DOHH2 (cell line): ENCODE data around the gene TNFRSF4.

ENCODE experiments used
- EZH2phosphoT487 ChIP-seq: fragments of 200-600 bp; sonication (generic); IDR thresholded peaks from 2 replicates; pipeline ENCODE4 v1.6.1; 2017; ENCODE audit warnings: borderline replicate concordance, mild to moderate bottlenecking, antibody characterized with exemption, low read length, moderate library complexity, mixed read lengths
- TF ChIP-seq, protein P1 (sequence below): fragments of 200-600 bp; sonication (generic); IDR thresholded peaks from one replicate; pipeline ENCODE4 v1.5.1; 2014; ENCODE audit warnings: antibody characterized with exemption, mild to moderate bottlenecking, low read depth, low read length; ENCODE audit not compliant: poor library complexity, severe bottlenecking

- TF ChIP-seq EZH2phosphoT487: no peak
- TF ChIP-seq, protein P1, sequence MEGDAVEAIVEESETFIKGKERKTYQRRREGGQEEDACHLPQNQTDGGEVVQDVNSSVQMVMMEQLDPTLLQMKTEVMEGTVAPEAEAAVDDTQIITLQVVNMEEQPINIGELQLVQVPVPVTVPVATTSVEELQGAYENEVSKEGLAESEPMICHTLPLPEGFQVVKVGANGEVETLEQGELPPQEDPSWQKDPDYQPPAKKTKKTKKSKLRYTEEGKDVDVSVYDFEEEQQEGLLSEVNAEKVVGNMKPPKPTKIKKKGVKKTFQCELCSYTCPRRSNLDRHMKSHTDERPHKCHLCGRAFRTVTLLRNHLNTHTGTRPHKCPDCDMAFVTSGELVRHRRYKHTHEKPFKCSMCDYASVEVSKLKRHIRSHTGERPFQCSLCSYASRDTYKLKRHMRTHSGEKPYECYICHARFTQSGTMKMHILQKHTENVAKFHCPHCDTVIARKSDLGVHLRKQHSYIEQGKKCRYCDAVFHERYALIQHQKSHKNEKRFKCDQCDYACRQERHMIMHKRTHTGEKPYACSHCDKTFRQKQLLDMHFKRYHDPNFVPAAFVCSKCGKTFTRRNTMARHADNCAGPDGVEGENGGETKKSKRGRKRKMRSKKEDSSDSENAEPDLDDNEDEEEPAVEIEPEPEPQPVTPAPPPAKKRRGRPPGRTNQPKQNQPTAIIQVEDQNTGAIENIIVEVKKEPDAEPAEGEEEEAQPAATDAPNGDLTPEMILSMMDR: no peak
These were observed 30.7 kb downstream of the TNFRSF4 start for GRCh38 chr1:1183221-1183747.
